Endothelial cell (in vitro differentiated cells): Measurements from ENCODE around the gene ZSWIM2. TPM values are rescaled to one million over a fixed set of nuclear protein-coding genes. Genes with fewer than 3 reads are reported as not detected.

Source experiments
- DNase-seq: peaks from one replicate; pipeline ENCODE4 v3.0.0; 2021; ENCODE audit warnings: low spot score
- H3K27ac Mint-ChIP-seq: one replicate; pipeline ENCODE4 v1.8.0; 2021; ENCODE audit warnings: mixed read lengths, inconsistent platforms; ENCODE audit not compliant: unreplicated experiment
- H3K27me3 Mint-ChIP-seq: one replicate; pipeline ENCODE4 v1.8.0; 2021; ENCODE audit warnings: mild to moderate bottlenecking, moderate library complexity, mixed read lengths, inconsistent platforms; ENCODE audit not compliant: unreplicated experiment
- H3K36me3 Mint-ChIP-seq: one replicate; pipeline ENCODE4 v1.8.0; 2021; ENCODE audit warnings: mild to moderate bottlenecking, low read depth, mixed read lengths, inconsistent platforms; ENCODE audit not compliant: unreplicated experiment
- H3K4me1 Mint-ChIP-seq: one replicate; pipeline ENCODE4 v1.8.0; 2021; ENCODE audit warnings: mild to moderate bottlenecking, mixed read lengths, inconsistent platforms; ENCODE audit not compliant: unreplicated experiment
- H3K4me3 Mint-ChIP-seq: one replicate; pipeline ENCODE4 v1.8.0; 2021; ENCODE audit warnings: mild to moderate bottlenecking, mixed read lengths, inconsistent platforms; ENCODE audit not compliant: unreplicated experiment
- H3K9me3 Mint-ChIP-seq: one replicate; pipeline ENCODE4 v1.8.0; 2021; ENCODE audit warnings: mixed read lengths, inconsistent platforms; ENCODE audit not compliant: unreplicated experiment
- CTCF ChIP-seq: fragments of 200-600 bp; sonication (generic); IDR thresholded peaks from one replicate; pipeline ENCODE4 v1.5.0; 2021; ENCODE audit warnings: antibody characterized with exemption; ENCODE audit not compliant: unreplicated experiment
- total RNA-seq: library from RNA; stranded (reverse); fragmentation: NEBNext Ultra II Directional; extraction: Animal tissue kit (Norgen Biotek cat#: 25700); gene quantifications from one replicate; pipeline ENCODE4 v1.2.1, GENCODE V29; 2021; ENCODE audit not compliant: unreplicated experiment

The ZSWIM2 gene
- total RNA-seq, 1 donor from 2014 or later = not detected

- no peak for DNase-seq
- peaks cover 5% of the 10 kb centered on the region for H3K4me1 Mint-ChIP-seq
- peaks cover 4% of the 10 kb centered on the region for H3K27me3 Mint-ChIP-seq
- H3K4me3 Mint-ChIP-seq = no peak overlapping the region
- H3K27ac Mint-ChIP-seq = no peak overlapping the region
- peaks cover 4% of the 10 kb centered on the region for H3K36me3 Mint-ChIP-seq
- H3K9me3 Mint-ChIP-seq = no peaks in the 10 kb centered on the region
- TF ChIP-seq CTCF = no peak
Observed at GRCh38 chr2:186871881-186872280, 22.9 kb upstream of the ZSWIM2 start.

- DNase-seq = no peak
- peak overlapping the region; percentile 54 for H3K27ac Mint-ChIP-seq
- peaks cover 2% of the 10 kb centered on the region for H3K27me3 Mint-ChIP-seq
- H3K4me1 Mint-ChIP-seq = peaks cover 5% of the 10 kb centered on the region
- no peaks in the 10 kb centered on the region for H3K9me3 Mint-ChIP-seq
- H3K4me3 Mint-ChIP-seq = no peak overlapping the region
- no peak for TF ChIP-seq CTCF
- no peaks in the 10 kb centered on the region for H3K36me3 Mint-ChIP-seq
Observed at GRCh38 chr2:186868344-186868743, 19.4 kb upstream of the ZSWIM2 start.

GRCh38 chr2:186862869-186863709, 14.1 kb upstream of the ZSWIM2 start:
- peak overlapping the region; percentile 19 for H3K27ac Mint-ChIP-seq
- H3K27me3 Mint-ChIP-seq = peaks cover 2% of the 10 kb centered on the region
- no peak overlapping the region for H3K4me3 Mint-ChIP-seq
- H3K4me1 Mint-ChIP-seq = peaks cover 9% of the 10 kb centered on the region
- no peak for DNase-seq
- H3K9me3 Mint-ChIP-seq = no peaks in the 10 kb centered on the region
- TF ChIP-seq CTCF = peak; percentile 52
- H3K36me3 Mint-ChIP-seq = no peaks in the 10 kb centered on the region

GRCh38 chr2:186855216-186855615, 6.2 kb upstream of the ZSWIM2 start:
- H3K4me3 Mint-ChIP-seq = no peak overlapping the region
- no peak for DNase-seq
- no peaks in the 10 kb centered on the region for H3K4me1 Mint-ChIP-seq
- H3K9me3 Mint-ChIP-seq = no peaks in the 10 kb centered on the region
- H3K27ac Mint-ChIP-seq = no peak overlapping the region
- H3K36me3 Mint-ChIP-seq = no peaks in the 10 kb centered on the region
- no peak for TF ChIP-seq CTCF
- peaks cover 2% of the 10 kb centered on the region for H3K27me3 Mint-ChIP-seq

GRCh38 chr2:186853951-186854350, 5.0 kb upstream of the ZSWIM2 start:
- no peaks in the 10 kb centered on the region for H3K36me3 Mint-ChIP-seq
- no peak for DNase-seq
- no peak overlapping the region for H3K27ac Mint-ChIP-seq
- H3K27me3 Mint-ChIP-seq = peaks cover 5% of the 10 kb centered on the region
- H3K4me3 Mint-ChIP-seq = no peak overlapping the region
- peaks cover 7% of the 10 kb centered on the region for H3K4me1 Mint-ChIP-seq
- no peak for TF ChIP-seq CTCF
- H3K9me3 Mint-ChIP-seq = no peaks in the 10 kb centered on the region
